SIG-M5 treated with dmso at 0.1 percent for 504 hours (cell line): Measurements from ENCODE around the gene TLR6.
"Not testable (repeated sequence)": the region's sequence is repeated elsewhere in the genome, so short reads cannot be mapped to it uniquely, and the experiment has no call there.

ENCODE experiments used
- DNase-seq: peaks from one replicate; lab custom pipeline; 2025; ENCODE audit not compliant: unreplicated experiment; lab: John Stamatoyannopoulos, UW

The TLR6 gene

DNA sequence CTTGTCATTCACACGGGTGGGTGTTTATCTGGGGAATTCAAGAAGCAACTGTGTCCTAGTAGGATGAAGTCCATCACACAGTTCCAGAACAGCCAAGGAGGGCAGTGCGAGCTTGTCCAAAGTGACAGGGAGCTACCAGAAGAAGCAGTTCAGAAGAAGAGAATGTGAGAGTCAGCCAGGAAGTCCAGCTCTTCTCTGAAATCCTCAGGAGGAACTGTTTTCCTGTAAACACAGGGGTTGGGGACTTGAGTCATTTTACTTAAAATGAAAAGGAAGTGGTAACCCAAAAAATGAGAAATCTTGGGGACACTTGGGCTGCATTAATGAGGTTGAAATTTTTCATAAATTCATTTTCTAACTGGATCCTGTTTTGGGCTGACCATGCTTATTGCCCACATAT, 65.6 kb downstream of the TLR6 start:
- peak; percentile 32 for DNase-seq

GRCh38 chr4:38788317-38788716, 68.3 kb downstream of the TLR6 start:
- no peak for DNase-seq

DNA sequence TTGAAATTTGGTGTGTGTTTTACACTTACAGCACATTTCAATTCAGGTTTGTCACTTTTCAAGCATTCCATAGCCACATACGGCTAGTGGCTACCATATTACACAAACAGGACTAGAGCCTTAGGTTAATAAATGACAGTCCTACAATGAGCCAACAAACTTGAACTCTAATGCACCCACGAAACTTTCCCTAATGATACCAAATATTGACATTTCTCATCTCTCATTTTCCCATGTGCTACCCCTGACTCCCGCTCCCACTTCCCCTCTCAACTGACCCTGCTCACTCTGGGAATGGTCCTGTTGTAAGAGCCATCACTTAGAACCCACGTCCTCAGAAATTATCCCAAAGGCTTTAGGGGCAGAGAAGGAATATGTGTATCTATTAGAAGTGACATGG, 68.9 kb downstream of the TLR6 start:
- no peak for DNase-seq

GRCh38 chr4:38785901-38786402, 70.7 kb downstream of the TLR6 start:
- DNase-seq = peak; percentile 87

GRCh38 chr4:38785041-38785790, 71.4 kb downstream of the TLR6 start:
- DNase-seq = peak; percentile 30

GRCh38 chr4:38784141-38784540, 72.5 kb downstream of the TLR6 start:
- no peak for DNase-seq

- no peak for DNase-seq
Observed at GRCh38 chr4:38783109-38783460, 73.5 kb downstream of the TLR6 start.

- peak; percentile 49 for DNase-seq
Observed at GRCh38 chr4:38782452-38783108, 74.0 kb downstream of the TLR6 start, which contains the start of gene TLR10. TLR10 (minus strand) TSS chr4:38782990; CDS start chr4:38775590, 7,400 bp downstream.

GRCh38 chr4:38781854-38782261, 74.8 kb downstream of the TLR6 start:
- no peak for DNase-seq

DNA sequence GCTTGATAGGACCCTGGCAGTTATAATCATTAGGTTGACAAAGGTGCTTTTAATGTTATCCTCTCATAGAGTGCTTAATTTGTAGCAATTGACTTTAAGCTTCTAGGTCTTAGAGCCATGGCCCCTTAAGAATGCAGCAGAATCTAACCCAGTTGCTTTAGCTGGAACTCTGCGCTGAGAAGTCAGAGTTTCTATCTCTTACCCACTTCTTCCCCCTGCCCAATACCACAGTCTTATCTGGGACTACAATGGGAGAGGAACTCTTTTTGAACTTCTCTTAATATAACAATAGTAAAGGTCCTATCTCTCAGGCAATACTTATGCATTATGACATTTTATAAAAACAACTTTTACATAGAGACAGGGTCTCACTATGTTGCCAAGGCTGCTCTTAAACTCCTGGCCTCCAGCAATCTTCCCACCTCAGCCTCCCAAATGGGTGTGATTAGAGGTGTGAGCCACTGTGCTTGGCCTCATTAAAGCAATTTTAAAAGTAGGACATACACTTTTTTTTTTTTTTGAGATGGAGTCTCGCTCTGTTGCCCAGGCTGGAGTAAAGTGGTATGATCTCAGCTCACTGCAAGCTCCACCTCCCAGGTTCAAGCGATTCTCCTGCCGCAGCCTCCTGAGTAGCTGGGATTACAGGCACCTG, 75.7 kb downstream of the TLR6 start:
- no peak for DNase-seq

DNA sequence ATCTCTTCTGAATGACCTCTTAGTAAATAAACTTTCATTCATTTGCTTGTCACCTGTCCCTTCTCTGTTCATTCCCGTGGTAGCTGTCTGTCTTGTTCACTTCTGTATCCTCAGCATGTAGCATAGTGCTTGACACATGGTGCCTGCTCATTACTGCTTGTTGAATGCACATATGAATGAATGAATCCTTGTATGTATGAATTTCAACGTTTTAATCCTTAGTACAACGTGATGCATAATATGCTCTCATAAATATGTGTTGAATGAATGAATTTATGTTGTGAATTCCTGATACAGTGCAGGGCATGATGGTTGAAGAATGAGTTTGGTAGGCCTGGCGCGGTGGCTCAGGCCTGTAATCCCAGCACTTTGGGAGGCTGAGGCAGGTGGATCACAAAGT, 76.8 kb downstream of the TLR6 start:
- DNase-seq = no peak

- DNase-seq = not testable (repeated sequence)
Observed at GRCh38 chr4:38777925-38778324, 78.7 kb downstream of the TLR6 start.

- no peak for DNase-seq
Observed at GRCh38 chr4:38775326-38775725, 81.3 kb downstream of the TLR6 start.

DNA sequence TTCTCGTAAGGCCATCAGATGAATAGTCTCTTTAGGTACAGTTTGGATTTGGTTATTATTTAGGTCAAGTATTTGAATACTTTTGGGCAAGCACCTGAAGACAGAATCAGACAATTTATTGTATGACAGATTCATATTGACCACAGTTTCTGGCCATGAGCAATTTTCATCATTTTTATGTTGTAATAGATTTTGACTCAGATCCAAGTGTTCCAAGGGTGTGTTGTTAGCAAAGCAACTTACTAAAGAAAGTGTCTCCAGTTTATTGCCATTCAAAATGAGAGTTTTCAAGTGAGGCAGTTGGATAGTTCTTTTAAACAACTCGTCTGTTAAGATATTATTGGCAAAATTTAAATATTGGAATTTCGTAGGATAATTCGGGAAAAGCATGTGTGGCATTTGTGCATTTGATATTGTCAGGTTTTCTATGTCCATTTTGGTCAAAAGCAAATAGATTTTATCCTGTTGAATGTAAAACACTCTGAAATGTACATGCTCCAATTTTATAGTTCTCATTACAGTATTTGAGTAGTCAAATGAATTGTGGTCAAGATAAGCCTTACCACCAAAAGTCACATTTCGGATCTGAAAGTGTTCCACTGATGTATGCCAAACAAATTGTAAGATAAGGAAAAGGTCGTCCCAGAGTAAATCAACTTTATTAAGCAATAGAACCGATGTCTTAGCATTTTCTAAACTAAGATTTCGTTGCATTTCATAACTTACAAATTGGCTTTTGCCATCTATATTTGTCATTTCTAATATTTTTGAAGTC, 82.2 kb downstream of the TLR6 start:
- DNase-seq = no peak
